HFFc6 (cell line): ENCODE results near the gene CHAF1B. TPM values are rescaled to one million over a fixed set of nuclear protein-coding genes. Genes with fewer than 3 reads are reported as not detected.

Experiments
- DNase-seq: peaks from one replicate; pipeline ENCODE4 v3.0.0-alpha.2; 2018
- H3K27ac Mint-ChIP-seq: 2 replicates; pipeline ENCODE4 v1.8.0; 2020; ENCODE audit warnings: mild to moderate bottlenecking, mixed read lengths
- H3K27me3 Mint-ChIP-seq: 2 replicates; pipeline ENCODE4 v1.8.0; 2021; ENCODE audit warnings: mild to moderate bottlenecking, moderate library complexity, mixed read lengths; ENCODE audit not compliant: insufficient read depth
- H3K36me3 Mint-ChIP-seq: 2 replicates; pipeline ENCODE4 v1.8.0; 2021; ENCODE audit warnings: low read depth, mixed read lengths
- H3K4me1 Mint-ChIP-seq: 2 replicates; pipeline ENCODE4 v1.8.0; 2020; ENCODE audit warnings: low read depth, mixed read lengths
- H3K4me3 Mint-ChIP-seq: 2 replicates; pipeline ENCODE4 v1.8.0; 2020; ENCODE audit warnings: mild to moderate bottlenecking, moderate library complexity, mixed read lengths
- H3K9me3 Mint-ChIP-seq: 2 replicates; pipeline ENCODE4 v1.8.0; 2020; ENCODE audit warnings: mild to moderate bottlenecking, mixed read lengths
- CTCF ChIP-seq: fragments of 200-600 bp; sonication (generic); IDR thresholded peaks from 2 replicates; pipeline ENCODE4 v1.5.0; 2021; ENCODE audit warnings: antibody characterized with exemption, mild to moderate bottlenecking
- total RNA-seq, 6 experiments: library from RNA; stranded (reverse); fragmentation: NEBNext Ultra II Directional; extraction: Animal tissue kit (Norgen Biotek cat#: 25700); gene quantifications; 2 replicates in 1 of 6; 3 replicates in 5 of 6; pipeline ENCODE4 v1.2.3, GENCODE V29; 2021

The CHAF1B gene
- total RNA-seq, 6 experiments from 2014 or later: 4.3 to 11.4 (median 10.5) TPM

GRCh38 chr21:36355868-36356267, 29.3 kb upstream of the CHAF1B start:
- peaks cover 7% of the 10 kb centered on the region for H3K4me1 Mint-ChIP-seq
- no peaks in the 10 kb centered on the region; the same call in 1 of the 2 replicates for H3K27me3 Mint-ChIP-seq
- no peak for TF ChIP-seq CTCF
- no peak for DNase-seq
- no peak overlapping the region for H3K27ac Mint-ChIP-seq
- no peaks in the 10 kb centered on the region for H3K9me3 Mint-ChIP-seq
- peaks cover 24% of the 10 kb centered on the region for H3K36me3 Mint-ChIP-seq
- no peak overlapping the region for H3K4me3 Mint-ChIP-seq

GRCh38 chr21:36359185-36359584, 26.0 kb upstream of the CHAF1B start:
- Mint-ChIP-seq H3K27me3 (no peaks in the 10 kb centered on the region; the same call in 1 of the 2 replicates), H3K36me3 (peaks cover 24% of the 10 kb centered on the region), H3K4me1 (no peaks in the 10 kb centered on the region), H3K9me3 (no peaks in the 10 kb centered on the region), H3K27ac (no peak overlapping the region), H3K4me3 (no peak overlapping the region)
- DNase-seq: no peak
- TF ChIP-seq CTCF: no peak

GRCh38 chr21:36369064-36369685, 16.0 kb upstream of the CHAF1B start:
- H3K9me3 Mint-ChIP-seq: no peaks in the 10 kb centered on the region
- H3K27me3 Mint-ChIP-seq: no peaks in the 10 kb centered on the region
- TF ChIP-seq CTCF: no peak
- no peak for DNase-seq
- peaks cover 32% of the 10 kb centered on the region for H3K36me3 Mint-ChIP-seq
- no peak overlapping the region for H3K4me3 Mint-ChIP-seq
- H3K4me1 Mint-ChIP-seq: no peaks in the 10 kb centered on the region
- no peak overlapping the region; the same call in 1 of the 2 replicates for H3K27ac Mint-ChIP-seq

- no peak for TF ChIP-seq CTCF
- H3K27me3 Mint-ChIP-seq: peaks cover 1% of the 10 kb centered on the region; the same call in 1 of the 2 replicates
- H3K36me3 Mint-ChIP-seq: peaks cover 30% of the 10 kb centered on the region
- H3K4me3 Mint-ChIP-seq: no peak overlapping the region
- H3K9me3 Mint-ChIP-seq: no peaks in the 10 kb centered on the region
- H3K4me1 Mint-ChIP-seq: no peaks in the 10 kb centered on the region
- no peak overlapping the region for H3K27ac Mint-ChIP-seq
- no peak for DNase-seq
Observed at GRCh38 chr21:36375994-36376393, 9.2 kb upstream of the CHAF1B start.

GRCh38 chr21:36377391-36377842, 7.8 kb upstream of the CHAF1B start:
- peaks cover 2% of the 10 kb centered on the region; the same call in 1 of the 2 replicates for H3K27me3 Mint-ChIP-seq
- no peak overlapping the region for H3K4me3 Mint-ChIP-seq
- no peak overlapping the region for H3K27ac Mint-ChIP-seq
- TF ChIP-seq CTCF: no peak
- no peaks in the 10 kb centered on the region for H3K9me3 Mint-ChIP-seq
- no peak for DNase-seq
- H3K4me1 Mint-ChIP-seq: peaks cover 12% of the 10 kb centered on the region
- H3K36me3 Mint-ChIP-seq: peaks cover 24% of the 10 kb centered on the region
